Body of pancreas (tissue), 4 donors: ENCODE data around the gene ACKR2. TPM values are rescaled to one million over a fixed set of nuclear protein-coding genes. Genes with fewer than 3 reads are reported as not detected.
"Not testable (repeated sequence)": the region's sequence is repeated elsewhere in the genome, so short reads cannot be mapped to it uniquely, and the experiment has no call there.

ENCODE experiments used
- ATAC-seq: fragments of 150-250 bp; one replicate; pipeline ENCODE4 v1.9.1; 2016
- DNase-seq, 4 donors: peaks; one replicate each; pipeline ENCODE4 v3.0.0-alpha.2; 2019
- H3K27ac ChIP-seq, 4 donors: fragments of 200-600 bp; sonication (generic); 1 replicate in 3 of 4; 2 replicates in 1 of 4; pipeline versions ENCODE4 v1.5.1 to v1.6.1; 2016 to 2019; ENCODE audit warnings: mild to moderate bottlenecking in 1 of 4, mixed read lengths in 1 of 4, moderate library complexity in 1 of 4
- H3K27me3 ChIP-seq, 2 donors: fragments of 200-600 bp; sonication (generic); one replicate each; pipeline ENCODE4 v1.6.0; 2016; ENCODE audit warnings: mild to moderate bottlenecking in 1 of 2
- H3K36me3 ChIP-seq, 2 donors: fragments of 200-600 bp; sonication (generic); replicated peaks in 1 of 2; 2 replicates each; pipeline ENCODE4 v1.5.1; 2016; ENCODE audit warnings: low read depth in 2 of 2; ENCODE audit not compliant: insufficient read depth in 1 of 2
- H3K4me1 ChIP-seq: fragments of 200-600 bp; sonication (generic); one replicate; pipeline ENCODE4 v1.6.0; 2016
- H3K4me3 ChIP-seq, 2 donors: fragments of 200-600 bp; sonication (generic); 1 replicate in 1 of 2; 2 replicates in 1 of 2; pipeline ENCODE4 v1.5.1; 2016 to 2019
- H3K9me3 ChIP-seq, 3 donors: fragments of 200-600 bp; sonication (generic); 1 replicate in 2 of 3; 2 replicates in 1 of 3; pipeline ENCODE4 v1.5.1; 2016
- POLR2A ChIP-seq, 3 donors: fragments of 450-650 bp; IDR thresholded peaks; one replicate each; pipeline ENCODE4 v1.6.1; 2016; ENCODE audit warnings: antibody characterized with exemption in 3 of 3, mild to moderate bottlenecking in 2 of 3
- WGBS, 2 donors: methylation state at CpG; one replicate each; pipeline ENCODE4 v1.1.5; 2017; 5-methylcytosine and 5-hydroxymethylcytosine counted together
- intact Hi-C: fragments of 100-400 bp; cut with DNase I; formaldehyde crosslinking; loops from one replicate; pipeline ENCODE4 v1.15.1; 2023
- total RNA-seq, 2 donors: library from RNA; depleted of rRNA; stranded (reverse); fragments of >200 nt; gene quantifications; one replicate each; pipeline ENCODE4 v1.1.0, GENCODE V29; 2016
- TF ChIP-seq, protein P1 (sequence below), 7 experiments: fragments of 450-650 bp in 4 of 7; fragments of 200-600 bp in 3 of 7; sonication (generic) in 3 of 7; IDR thresholded peaks; one replicate each; pipeline ENCODE4 v1.5.1; 2016 to 2019; ENCODE audit warnings: antibody characterized with exemption in 7 of 7

ACKR2 gene
- total RNA-seq, 2 donors from 2014 or later: 3.3 to 3.4 TPM

DNA sequence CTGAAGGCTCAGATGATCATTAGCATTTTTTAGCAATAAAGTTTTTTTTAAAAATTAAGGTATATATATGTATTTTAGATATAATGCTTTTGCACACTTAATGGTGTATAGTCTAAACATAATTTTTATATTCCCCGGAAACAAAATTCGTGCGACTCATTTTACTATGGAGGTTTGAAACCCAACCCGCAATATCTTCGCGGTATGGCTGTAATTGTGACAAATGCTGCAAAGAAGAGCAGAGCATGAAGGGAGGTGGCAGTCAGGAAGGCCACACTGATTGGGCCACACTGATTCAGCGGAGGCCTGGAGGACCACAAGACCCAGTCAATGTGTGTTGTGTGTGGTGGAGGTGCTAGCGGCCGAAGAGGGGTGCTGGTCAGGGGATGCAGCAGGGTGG is 70.9 kb downstream of the ACKR2 start:
- Histone ChIP-seq H3K4me1 (peaks cover 9% of the 10 kb centered on the region), H3K27ac (no peak overlapping the region), H3K36me3 (no peaks in the 10 kb centered on the region), H3K27me3 (no peaks in the 10 kb centered on the region), H3K4me3 (no peak overlapping the region), H3K9me3 (no peaks in the 10 kb centered on the region)
- no peak for DNase-seq
- TF ChIP-seq POLR2A (IDR thresholded peaks at IDR 0.05): no peak
- ATAC-seq: no peak
- WGBS, 2 donors: 84 to 90% methylated on average over 9 of the region's 9 CpGs
- intact Hi-C loops: no loop called here

- peaks cover 9% of the 10 kb centered on the region for H3K4me1 ChIP-seq
- peak; percentile 83 to 90 (median 88) for DNase-seq
- WGBS, 2 donors: 2 to 6% methylated on average over 13 to 54 of the region's 61 CpGs
- H3K27me3 ChIP-seq: no peaks in the 10 kb centered on the region
- TF ChIP-seq POLR2A (IDR thresholded peaks at IDR 0.05): peak in 2 of 3 donors; percentile 64 to 67
- TF ChIP-seq, protein P1, sequence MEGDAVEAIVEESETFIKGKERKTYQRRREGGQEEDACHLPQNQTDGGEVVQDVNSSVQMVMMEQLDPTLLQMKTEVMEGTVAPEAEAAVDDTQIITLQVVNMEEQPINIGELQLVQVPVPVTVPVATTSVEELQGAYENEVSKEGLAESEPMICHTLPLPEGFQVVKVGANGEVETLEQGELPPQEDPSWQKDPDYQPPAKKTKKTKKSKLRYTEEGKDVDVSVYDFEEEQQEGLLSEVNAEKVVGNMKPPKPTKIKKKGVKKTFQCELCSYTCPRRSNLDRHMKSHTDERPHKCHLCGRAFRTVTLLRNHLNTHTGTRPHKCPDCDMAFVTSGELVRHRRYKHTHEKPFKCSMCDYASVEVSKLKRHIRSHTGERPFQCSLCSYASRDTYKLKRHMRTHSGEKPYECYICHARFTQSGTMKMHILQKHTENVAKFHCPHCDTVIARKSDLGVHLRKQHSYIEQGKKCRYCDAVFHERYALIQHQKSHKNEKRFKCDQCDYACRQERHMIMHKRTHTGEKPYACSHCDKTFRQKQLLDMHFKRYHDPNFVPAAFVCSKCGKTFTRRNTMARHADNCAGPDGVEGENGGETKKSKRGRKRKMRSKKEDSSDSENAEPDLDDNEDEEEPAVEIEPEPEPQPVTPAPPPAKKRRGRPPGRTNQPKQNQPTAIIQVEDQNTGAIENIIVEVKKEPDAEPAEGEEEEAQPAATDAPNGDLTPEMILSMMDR (IDR thresholded peaks at IDR 0.05): peak; percentile 83 to 96 (median 91)
- intact Hi-C loops: no loop called here
- H3K27ac ChIP-seq: peak overlapping the region in 2 of 4 donors; percentile 44 to 57
- peak; percentile 99 for ATAC-seq
- peak overlapping the region; percentile 40 to 70 for H3K4me3 ChIP-seq
- H3K9me3 ChIP-seq: no peaks in the 10 kb centered on the region
- H3K36me3 ChIP-seq: no peaks in the 10 kb centered on the region
Observed at GRCh38 chr3:42880601-42881451, 71.6 kb downstream of the ACKR2 start.

DNA sequence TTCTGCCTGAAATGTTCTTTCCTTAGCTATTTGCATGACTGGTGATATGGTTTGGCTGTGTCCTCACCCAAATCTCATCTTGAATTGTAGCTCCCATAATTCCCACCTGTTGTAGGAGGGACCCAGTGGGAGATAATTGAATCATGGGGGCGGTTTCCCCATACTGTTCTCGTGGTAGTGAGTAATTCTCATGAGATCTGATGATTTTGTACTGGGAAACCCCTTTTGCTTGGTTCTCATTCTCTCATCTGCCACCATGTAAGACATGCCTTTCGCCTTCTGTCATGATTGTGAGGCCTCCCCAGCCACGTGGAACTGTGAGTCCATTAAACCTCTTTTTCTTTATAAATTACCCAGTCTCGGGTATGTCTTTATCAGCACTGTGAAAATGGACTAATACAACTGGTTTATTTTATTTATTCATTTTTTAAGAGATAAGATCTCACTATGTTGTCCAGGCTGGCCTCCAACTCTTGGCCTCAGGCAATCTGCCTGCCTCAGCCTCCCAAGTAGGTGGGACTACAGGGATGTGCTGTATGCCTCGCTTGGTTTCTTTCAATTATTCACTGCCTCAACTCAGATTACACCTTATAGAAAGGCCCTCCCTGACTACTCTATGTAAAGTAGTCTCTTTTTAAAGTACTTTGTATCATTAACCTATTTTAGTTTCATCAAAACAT is 74.1 kb downstream of the ACKR2 start:
- H3K27me3 ChIP-seq, H3K27ac ChIP-seq, intact Hi-C loops, H3K4me3 ChIP-seq, H3K36me3 ChIP-seq, H3K9me3 ChIP-seq, H3K4me1 ChIP-seq, ATAC-seq, DNase-seq: not testable (repeated sequence)
- WGBS, 2 donors: 55 to 58% methylated on average over 6 of the region's 6 CpGs

DNA sequence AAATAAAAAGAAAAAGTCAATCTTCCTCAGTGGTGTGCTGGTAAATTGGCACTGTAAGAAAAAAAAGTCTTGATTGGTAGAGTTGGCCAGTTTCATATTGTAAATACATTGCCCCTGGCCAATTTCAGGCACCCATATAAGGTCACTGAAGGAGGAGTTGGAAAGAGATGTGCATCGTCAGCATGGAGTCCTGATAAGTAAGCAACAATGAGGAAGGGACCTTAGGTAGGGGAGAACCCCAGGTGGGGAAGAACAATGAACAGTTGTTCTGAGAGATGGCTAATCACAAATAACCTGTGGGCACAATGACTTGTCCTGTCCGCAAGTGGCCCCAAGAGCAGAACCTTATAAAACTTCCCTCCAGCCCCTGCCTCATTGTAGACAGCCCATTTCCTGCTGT is 75.1 kb downstream of the ACKR2 start:
- DNase-seq: no peak
- TF ChIP-seq POLR2A (IDR thresholded peaks at IDR 0.05): no peak
- TF ChIP-seq, protein P1 (IDR thresholded peaks at IDR 0.05): no peak
- Histone ChIP-seq H3K4me3 (no peak overlapping the region), H3K9me3 (no peaks in the 10 kb centered on the region), H3K4me1 (peaks cover 9% of the 10 kb centered on the region), H3K36me3 (no peaks in the 10 kb centered on the region), H3K27me3 (no peaks in the 10 kb centered on the region), H3K27ac (no peak overlapping the region)
- no peak for ATAC-seq
- WGBS, 2 donors: 53 to 67% methylated on average over 2 of the region's 2 CpGs
- intact Hi-C loops: no loop called here

GRCh38 chr3:42886294-42886822 is 77.1 kb downstream of the ACKR2 start:
- Histone ChIP-seq H3K36me3 (no peaks in the 10 kb centered on the region), H3K27ac (no peak overlapping the region), H3K9me3 (no peaks in the 10 kb centered on the region), H3K4me1 (peaks cover under 1% of the 10 kb centered on the region), H3K4me3 (no peak overlapping the region), H3K27me3 (no peaks in the 10 kb centered on the region)
- WGBS, 2 donors: 29 to 54% methylated on average over 1 of the region's 1 CpG
- no peak for TF ChIP-seq POLR2A (IDR thresholded peaks at IDR 0.05)
- TF ChIP-seq, protein P1 (IDR thresholded peaks at IDR 0.05): no peak
- intact Hi-C loops: no loop called here
- no peak for DNase-seq
- ATAC-seq: no peak
